ENCODE results near the gene TPM2. TPM values are rescaled to one million over a fixed set of nuclear protein-coding genes. Genes with fewer than 3 reads are reported as not detected.

TPM2 gene
- total and polyA plus RNA-seq, 2 donors (not counting 1 experiment from before 2014, with no cell fraction given): 2.4 to 6.3 TPM

DNA sequence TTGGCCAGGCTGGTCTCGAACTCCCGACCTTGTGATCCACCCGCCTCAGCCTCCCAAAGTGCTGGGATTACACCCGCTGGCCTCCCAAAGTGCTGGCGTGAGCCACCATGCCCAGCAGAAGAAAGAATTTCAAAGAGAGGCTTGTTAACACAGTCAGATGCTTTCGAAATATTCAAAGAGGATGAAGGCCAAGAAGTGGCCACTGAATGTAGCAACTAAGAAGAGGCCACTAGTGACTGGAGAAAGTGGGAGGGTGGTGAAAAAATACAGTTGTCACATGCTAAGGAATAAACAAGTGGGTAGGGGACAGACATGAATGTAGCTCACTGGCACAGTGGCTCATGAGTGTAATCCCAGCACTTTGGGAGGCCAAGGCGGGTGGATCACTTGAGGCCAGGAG lies 13.0 kb upstream of the TPM2 start:
- 99% methylated on average over 6 of the region's 7 CpGs for WGBS (ENCODE audit: insufficient coverage)
- Histone ChIP-seq H3K9ac (ENCODE audit: low read length) (no peak overlapping the region), H3K36me3 (replicated peaks in 1 of 2; ENCODE audit: control extremely low read depth in 1 of 2, control insufficient read depth in 1 of 2, extremely low read depth in 1 of 2, insufficient read depth in 2 of 2, low read length in 1 of 2) (peaks cover 4 to 98% of the 10 kb centered on the region in 2 experiments), H3K27ac (ENCODE audit: low read length in 2 of 2) (no peak overlapping the region), H3K27me3 (replicated peaks in 1 of 4; ENCODE audit: control extremely low read depth in 1 of 4, control insufficient read depth in 3 of 4, insufficient read depth in 4 of 4, low read length in 3 of 4) (no peaks in the 10 kb centered on the region), H4K20me1 (ENCODE audit: control insufficient read depth, insufficient read depth, low read length, poor library complexity, severe bottlenecking) (peaks cover 25% of the 10 kb centered on the region), H3K4me1 (ENCODE audit: control insufficient read depth in 2 of 2, insufficient read depth in 2 of 2, low read length in 2 of 2) (no peaks in the 10 kb centered on the region), H2AFZ (ENCODE audit: insufficient read depth, low read depth, low read length, poor library complexity, severe bottlenecking) (no peak overlapping the region), H3K4me3 (ENCODE audit: control extremely low read depth in 1 of 5, extremely low read depth in 1 of 5, insufficient read depth in 1 of 5, low read depth in 2 of 5, low read length in 4 of 5) (no peak overlapping the region), H3K4me2 (replicated peaks; ENCODE audit: low read depth, low read length, poor library complexity, severe bottlenecking) (no peak overlapping the region), H3K9me3 (ENCODE audit: control extremely low read depth in 1 of 3, control insufficient read depth in 2 of 3, insufficient read depth in 1 of 3, low read length in 2 of 3) (no peaks in the 10 kb centered on the region), H3K79me2 (ENCODE audit: control insufficient read depth, insufficient read depth, low read length) (peaks cover 2% of the 10 kb centered on the region)
- Mint-ChIP-seq H3K27ac (no peak overlapping the region), H3K4me1 (no peaks in the 10 kb centered on the region), H3K27me3 (no peaks in the 10 kb centered on the region), H3K4me3 (no peak overlapping the region), H3K9me3 (ENCODE audit: insufficient read depth) (no peaks in the 10 kb centered on the region)
- ATAC-seq (ENCODE audit: low read depth) (no peak), DNase-seq (no peak)
- ChIA-PET CTCF (no interaction called here), POLR2A (no interaction called here)
- intact Hi-C loops (cut with micrococcal nuclease): no loop called here
- TF ChIP-seq EZH2 (IDR thresholded peaks at IDR 0.05; ENCODE audit: borderline replicate concordance, insufficient read depth, low read depth, low read length, poor library complexity, severe bottlenecking): no peak

- Histone ChIP-seq H3K4me1 (ENCODE audit: control insufficient read depth in 2 of 2, insufficient read depth in 2 of 2, low read length in 2 of 2) (peaks cover 0 to 7% of the 10 kb centered on the region in 2 donors), H2AFZ (ENCODE audit: insufficient read depth, low read depth, low read length, poor library complexity, severe bottlenecking) (no peak overlapping the region), H3K79me2 (ENCODE audit: control insufficient read depth, insufficient read depth, low read length) (no peaks in the 10 kb centered on the region), H3K9me3 (ENCODE audit: control extremely low read depth in 1 of 3, control insufficient read depth in 2 of 3, insufficient read depth in 1 of 3, low read length in 2 of 3) (no peaks in the 10 kb centered on the region), H3K36me3 (replicated peaks in 1 of 2; ENCODE audit: control extremely low read depth in 1 of 2, control insufficient read depth in 1 of 2, extremely low read depth in 1 of 2, insufficient read depth in 2 of 2, low read length in 1 of 2) (peaks cover 4 to 96% of the 10 kb centered on the region in 2 experiments), H3K4me2 (replicated peaks; ENCODE audit: low read depth, low read length, poor library complexity, severe bottlenecking) (no peak overlapping the region), H3K27ac (ENCODE audit: low read length in 2 of 2) (no peak overlapping the region), H3K9ac (ENCODE audit: low read length) (no peak overlapping the region), H3K4me3 (ENCODE audit: control extremely low read depth in 1 of 5, extremely low read depth in 1 of 5, insufficient read depth in 1 of 5, low read depth in 2 of 5, low read length in 4 of 5) (no peak overlapping the region), H3K27me3 (replicated peaks in 1 of 4; ENCODE audit: control extremely low read depth in 1 of 4, control insufficient read depth in 3 of 4, insufficient read depth in 4 of 4, low read length in 3 of 4) (no peaks in the 10 kb centered on the region), H4K20me1 (ENCODE audit: control insufficient read depth, insufficient read depth, low read length, poor library complexity, severe bottlenecking) (peaks cover 16% of the 10 kb centered on the region)
- no peaks in the 10 kb centered on the region for H3K9me3 Mint-ChIP-seq (ENCODE audit: insufficient read depth)
- no peak for ATAC-seq (ENCODE audit: low read depth)
- ChIA-PET POLR2A (no interaction called here), CTCF (interaction anchor here (0.9 to 8.8 kb wide), 6 partner anchors 13 to 88 kb away, joined by 3 to 140 read pairs (median 3); partner anchors contain the start of genes ARHGEF39, CCDC107 and RMRP)
- no peak overlapping the region for H3K27ac Mint-ChIP-seq
- peaks cover 8% of the 10 kb centered on the region for H3K4me1 Mint-ChIP-seq
- DNase-seq: no peak
- no peaks in the 10 kb centered on the region for H3K27me3 Mint-ChIP-seq
- no peak overlapping the region for H3K4me3 Mint-ChIP-seq
- TF ChIP-seq, protein P1, sequence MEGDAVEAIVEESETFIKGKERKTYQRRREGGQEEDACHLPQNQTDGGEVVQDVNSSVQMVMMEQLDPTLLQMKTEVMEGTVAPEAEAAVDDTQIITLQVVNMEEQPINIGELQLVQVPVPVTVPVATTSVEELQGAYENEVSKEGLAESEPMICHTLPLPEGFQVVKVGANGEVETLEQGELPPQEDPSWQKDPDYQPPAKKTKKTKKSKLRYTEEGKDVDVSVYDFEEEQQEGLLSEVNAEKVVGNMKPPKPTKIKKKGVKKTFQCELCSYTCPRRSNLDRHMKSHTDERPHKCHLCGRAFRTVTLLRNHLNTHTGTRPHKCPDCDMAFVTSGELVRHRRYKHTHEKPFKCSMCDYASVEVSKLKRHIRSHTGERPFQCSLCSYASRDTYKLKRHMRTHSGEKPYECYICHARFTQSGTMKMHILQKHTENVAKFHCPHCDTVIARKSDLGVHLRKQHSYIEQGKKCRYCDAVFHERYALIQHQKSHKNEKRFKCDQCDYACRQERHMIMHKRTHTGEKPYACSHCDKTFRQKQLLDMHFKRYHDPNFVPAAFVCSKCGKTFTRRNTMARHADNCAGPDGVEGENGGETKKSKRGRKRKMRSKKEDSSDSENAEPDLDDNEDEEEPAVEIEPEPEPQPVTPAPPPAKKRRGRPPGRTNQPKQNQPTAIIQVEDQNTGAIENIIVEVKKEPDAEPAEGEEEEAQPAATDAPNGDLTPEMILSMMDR (IDR thresholded peaks at IDR 0.05): no peak
- no peak for TF ChIP-seq EZH2 (IDR thresholded peaks at IDR 0.05; ENCODE audit: borderline replicate concordance, insufficient read depth, low read depth, low read length, poor library complexity, severe bottlenecking)
- intact Hi-C loops (cut with micrococcal nuclease): no loop called here
Observed at GRCh38 chr9:35700942-35701341, 11.2 kb upstream of the TPM2 start.
